Kidney (tissue), 14 donors: ENCODE data around the gene CELF5. TPM values are rescaled to one million over a fixed set of nuclear protein-coding genes. Genes with fewer than 3 reads are reported as not detected.
A peak's percentile ranks its signal among the peaks of the same experiment; 100 is the strongest.
"Not testable (repeated sequence)": the region's sequence is repeated elsewhere in the genome, so short reads cannot be mapped to it uniquely, and the experiment has no call there.

Experiments
- DNase-seq, 5 donors: peaks; one replicate each; pipeline ENCODE4 v3.0.0-alpha.2; 2013 to 2020
- FAIRE-seq: peaks from 2 replicates; lab custom pipeline; 2012; peaks lifted over from hg19 to GRCh38; lab: Jason Lieb, UNC
- H3K27ac ChIP-seq, 2 donors: one replicate each; pipeline ENCODE4 v1.7.0; 2013; ENCODE audit warnings: low read depth in 2 of 2, low read length in 2 of 2, inconsistent platforms in 1 of 2
- H3K27me3 ChIP-seq: one replicate; pipeline ENCODE4 v1.7.1; 2013; ENCODE audit warnings: low read length, inconsistent platforms; ENCODE audit not compliant: control insufficient read depth, insufficient read depth
- H3K36me3 ChIP-seq, 3 donors: one replicate each; pipeline versions ENCODE4 v1.7.0 to v1.7.1; 2013; ENCODE audit warnings: low read length in 3 of 3, control low read depth in 1 of 3, inconsistent platforms in 1 of 3; ENCODE audit not compliant: insufficient read depth in 3 of 3, control insufficient read depth in 2 of 3
- H3K4me1 ChIP-seq, 3 donors: one replicate each; pipeline versions ENCODE4 v1.7.0 to v1.7.1; 2013; ENCODE audit warnings: low read length in 3 of 3, inconsistent platforms in 1 of 3, low read depth in 1 of 3; ENCODE audit not compliant: control insufficient read depth in 2 of 3, insufficient read depth in 2 of 3
- H3K4me3 ChIP-seq, 3 donors: one replicate each; pipeline versions ENCODE4 v1.7.0 to v1.8.1; 2013; ENCODE audit warnings: low read length in 3 of 3, control low read depth in 1 of 3, inconsistent platforms in 1 of 3
- H3K9ac ChIP-seq, 3 donors: one replicate each; pipeline versions ENCODE4 v1.7.0 to v1.7.1; 2013; ENCODE audit warnings: low read length in 3 of 3, control low read depth in 1 of 3, inconsistent platforms in 1 of 3
- H3K9me3 ChIP-seq, 3 donors: one replicate each; pipeline versions ENCODE4 v1.7.0 to v1.7.1; 2013; ENCODE audit warnings: low read length in 3 of 3, control low read depth in 1 of 3, inconsistent platforms in 1 of 3; ENCODE audit not compliant: control insufficient read depth in 2 of 3, insufficient read depth in 1 of 3
- CTCF ChIP-seq: IDR thresholded peaks from 3 replicates; pipeline ENCODE4 v1.5.1; 2012; ENCODE audit warnings: mild to moderate bottlenecking, moderate library complexity, borderline replicate concordance; ENCODE audit not compliant: insufficient read depth; ENCODE audit errors: extremely low read depth
- intact Hi-C: fragments of 100-400 bp; cut with DNase I; formaldehyde crosslinking; loops from one replicate; pipeline ENCODE4 v1.11.1; 2022
- polyA plus RNA-seq: library from polyadenylated mRNA; stranded (reverse); fragments of 350-450 nt; fragmentation: Illumina TruSeq; extraction: RNeasy Lipid Tissue Mini Kit (QIAGEN cat#74804); gene quantifications from one replicate; pipeline ENCODE4 v1.2.3, GENCODE V29; 2014; ENCODE audit warnings: low read depth, low replicate concordance; ENCODE audit not compliant: insufficient read depth
- total RNA-seq: library from RNA; stranded (reverse); fragmentation: NEBNext Ultra II Directional; extraction: Animal tissue kit (Norgen Biotek cat#: 25700); gene quantifications from one replicate; pipeline ENCODE4 v1.2.1, GENCODE V29; 2021
- donor health status: control.
- donor health status: control.
- donor health status: control.
- donor health status: control.
- donor health status: control.
- donor health status: DM: yes; HTN: yes; CAD: no.
- donor health status: Normal renal cell carcinoma (clear cell type).

CELF5 gene
- total and polyA plus RNA-seq, 2 donors from 2014 or later: 0.15 to 0.38 TPM

GRCh38 chr19:3333020-3333583 lies 108.6 kb downstream of the CELF5 start:
- intact Hi-C loops: no loop called here
- H3K27ac ChIP-seq: no peak overlapping the region
- no peak for FAIRE-seq
- H3K27me3 ChIP-seq: no peaks in the 10 kb centered on the region
- H3K9ac ChIP-seq: no peak overlapping the region
- no peak for TF ChIP-seq CTCF
- peaks cover 0 to 23% (median 22%) of the 10 kb centered on the region in 3 donors for H3K4me1 ChIP-seq
- no peaks in the 10 kb centered on the region for H3K9me3 ChIP-seq
- H3K36me3 ChIP-seq: no peaks in the 10 kb centered on the region
- no peak overlapping the region for H3K4me3 ChIP-seq
- peak in 1 of 5 donors; percentile 2 for DNase-seq

- Histone ChIP-seq H3K4me1 (peaks cover 0 to 26% (median 23%) of the 10 kb centered on the region in 3 donors), H3K4me3 (no peak overlapping the region), H3K9ac (no peak overlapping the region), H3K27me3 (no peaks in the 10 kb centered on the region), H3K27ac (no peak overlapping the region), H3K9me3 (no peaks in the 10 kb centered on the region), H3K36me3 (no peaks in the 10 kb centered on the region)
- no peak for TF ChIP-seq CTCF
- intact Hi-C loops: no loop called here
- no peak for DNase-seq
- FAIRE-seq: no peak
Observed at GRCh38 chr19:3333662-3334061, 109.2 kb downstream of the CELF5 start.

GRCh38 chr19:3334749-3335430 lies 110.4 kb downstream of the CELF5 start:
- peaks cover 0 to 29% (median 23%) of the 10 kb centered on the region in 3 donors for H3K4me1 ChIP-seq
- not testable (repeated sequence) for FAIRE-seq, H3K4me3 ChIP-seq

More at GRCh38 chr19:3334749-3335430, 110.4 kb downstream of the CELF5 start:
- H3K9me3 ChIP-seq, intact Hi-C loops, H3K27me3 ChIP-seq, H3K36me3 ChIP-seq: not testable (repeated sequence)
- peak overlapping the region; percentile 94 to 96 for H3K27ac ChIP-seq
- H3K9ac ChIP-seq: peak overlapping the region in 1 of 3 donors; percentile 34
- DNase-seq: peak in 1 of 5 donors; percentile 9
